HG03159 (cell line): ENCODE results near the gene C16orf46.
"Not testable (repeated sequence)": the region's sequence is repeated elsewhere in the genome, so short reads cannot be mapped to it uniquely, and the experiment has no call there.

Experiments used
- ATAC-seq: cut with Tn5 transposase; IDR thresholded peaks from one replicate; pipeline ENCODE4 v1.9.1; 2021; ENCODE audit warnings: mild to moderate bottlenecking, moderate library complexity; ENCODE audit not compliant: unreplicated experiment

Gene C16orf46

DNA sequence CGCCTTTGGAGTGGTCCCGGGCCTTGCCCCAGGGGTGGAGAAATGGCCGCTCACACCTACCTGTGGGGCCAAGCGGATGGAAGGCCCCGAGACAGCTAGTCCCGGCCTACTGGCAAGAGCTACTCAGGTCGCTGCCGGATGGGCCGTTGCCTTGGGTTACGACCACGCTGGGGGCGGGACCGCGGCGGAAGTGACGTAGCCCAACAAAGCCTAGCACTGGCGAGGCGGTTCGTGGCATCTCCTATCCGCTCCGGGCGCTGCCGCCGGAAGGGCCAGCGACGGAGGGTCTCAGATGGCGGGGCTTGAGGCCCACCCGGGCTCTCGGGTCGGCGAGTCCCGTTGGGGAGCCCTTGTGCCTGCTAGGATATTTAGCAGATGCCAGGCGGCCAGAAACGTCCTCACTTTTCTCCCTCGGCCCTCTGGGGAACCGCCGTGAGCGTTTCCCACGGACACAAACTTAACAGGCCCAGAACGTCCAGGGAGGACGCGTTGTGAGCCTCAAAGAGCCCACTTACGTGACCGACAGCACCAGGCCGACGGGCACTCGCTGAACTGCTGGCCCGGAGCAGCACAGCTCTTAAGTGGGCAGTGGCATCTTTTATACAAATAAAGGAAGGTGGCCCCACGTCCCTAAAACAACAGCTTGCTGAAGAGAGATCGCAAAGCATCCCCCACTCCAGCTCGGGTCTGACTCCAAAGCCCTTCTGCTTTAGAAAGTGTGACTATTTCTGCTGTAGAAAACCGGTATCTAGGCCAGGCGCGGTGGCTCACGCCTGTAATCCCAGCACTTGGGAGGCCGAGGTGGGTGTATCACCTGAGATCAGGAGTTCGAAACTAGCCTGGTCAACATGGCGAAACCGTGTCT lies at the start of gene C16orf46:
C16orf46 (minus strand) TSS at position 163 of the 865 bp plus-strand sequence. CDS start 13,283 bp downstream, outside the sequence.
- peak; percentile 95 for ATAC-seq

DNA sequence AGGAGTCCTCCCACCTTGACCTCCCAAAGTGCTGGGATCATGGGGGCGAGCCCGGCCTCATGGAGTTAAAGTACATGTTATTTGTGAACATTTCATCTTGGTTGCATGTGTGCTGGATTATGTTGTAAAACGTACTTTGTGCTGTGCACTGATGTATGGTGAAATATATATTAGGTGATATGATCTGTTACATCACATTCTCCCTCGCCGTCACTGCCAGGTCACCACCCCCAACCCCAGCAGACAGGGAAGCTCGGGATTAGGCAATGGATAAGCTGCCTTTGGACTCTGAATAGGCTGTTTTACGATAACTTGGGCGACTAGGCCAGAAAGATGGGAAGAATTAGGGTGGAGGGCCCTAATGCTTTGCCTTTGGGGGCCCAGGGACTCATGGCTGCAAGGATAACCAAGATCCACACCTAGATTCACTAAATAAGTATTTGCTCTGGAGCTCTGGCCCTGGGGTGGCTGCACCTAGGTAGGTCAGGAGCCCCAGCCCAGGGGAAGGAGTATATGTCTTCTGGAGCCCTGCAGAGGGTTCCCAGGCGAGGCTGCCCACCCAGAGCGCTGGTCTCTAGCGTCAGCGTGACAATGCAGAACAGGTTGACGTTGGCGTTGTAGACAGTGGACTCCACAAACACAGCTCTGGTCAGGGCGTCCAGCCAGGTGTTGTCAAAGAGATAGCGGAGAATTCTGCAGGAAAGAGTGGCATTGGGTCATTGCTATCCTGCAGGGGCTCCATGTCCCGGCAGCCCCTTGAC lies 46.2 kb upstream of the C16orf46 start:
- no peak for ATAC-seq

GRCh38 chr16:81121474-81121990 lies 44.5 kb upstream of the C16orf46 start:
- ATAC-seq, result no peak

DNA sequence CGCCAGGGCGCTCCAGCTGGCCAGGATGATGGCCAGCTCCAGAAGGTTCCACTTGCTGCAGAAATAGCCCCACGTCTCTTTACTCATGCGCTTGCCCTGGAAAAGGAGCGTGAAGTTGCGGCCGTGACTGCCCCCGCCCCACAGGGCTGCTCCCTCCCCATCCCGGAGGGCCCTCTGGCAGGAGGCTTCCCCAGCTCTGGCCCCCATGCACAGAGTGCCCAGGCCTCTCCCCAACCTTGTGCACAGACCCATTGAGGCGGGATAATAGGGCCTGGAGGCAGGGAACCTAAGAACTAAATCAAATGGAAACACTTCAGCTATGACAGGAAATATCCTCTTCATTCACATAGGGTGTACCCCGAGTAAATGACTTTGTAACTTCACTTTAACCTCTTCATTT lies 40.4 kb upstream of the C16orf46 start:
- ATAC-seq, result no peak

DNA sequence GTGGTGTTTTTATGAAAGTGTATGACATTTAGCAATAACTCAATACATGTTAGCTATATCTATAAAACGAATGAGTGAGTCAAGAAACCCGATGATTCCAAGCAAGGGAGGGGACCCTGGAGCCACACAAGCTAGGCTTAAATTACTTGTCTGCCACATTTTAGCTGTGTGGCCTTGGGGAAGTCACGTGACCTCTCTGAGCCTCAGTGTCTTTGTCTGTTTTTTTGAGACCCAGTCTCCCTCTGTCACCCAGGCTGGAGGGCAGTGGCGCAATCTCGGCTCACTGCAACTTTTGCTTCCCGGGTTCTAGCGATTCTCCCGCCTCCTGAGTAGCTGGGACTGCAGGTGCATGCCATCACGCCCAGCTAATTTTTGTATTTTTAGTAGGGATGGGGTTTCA lies 39.2 kb upstream of the C16orf46 start:
- ATAC-seq, result no peak

GRCh38 chr16:81112453-81112852 lies 35.4 kb upstream of the C16orf46 start:
- no peak for ATAC-seq

- not testable (repeated sequence) for ATAC-seq
Measured at GRCh38 chr16:81109274-81109673, 32.2 kb upstream of the C16orf46 start.

DNA sequence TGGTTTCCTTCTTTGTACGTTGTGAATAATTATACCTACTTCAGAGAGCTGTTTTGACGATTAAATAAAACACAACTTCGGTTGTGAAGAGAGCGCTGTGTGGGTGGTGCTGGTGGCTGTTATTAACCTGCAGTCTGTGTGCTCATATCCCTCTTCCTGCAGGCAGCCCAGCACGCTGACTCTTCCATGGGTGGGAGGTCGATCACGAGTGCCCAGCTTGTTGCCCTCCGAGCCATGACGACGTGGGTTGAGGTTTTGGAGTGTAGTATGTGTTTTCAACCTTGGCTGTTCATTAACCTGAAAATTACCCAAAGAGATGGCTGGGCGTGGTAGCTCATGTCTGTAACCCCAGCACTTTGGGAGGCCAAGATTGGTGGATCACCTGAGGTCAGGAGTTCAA lies 30.5 kb upstream of the C16orf46 start:
- ATAC-seq, result no peak

DNA sequence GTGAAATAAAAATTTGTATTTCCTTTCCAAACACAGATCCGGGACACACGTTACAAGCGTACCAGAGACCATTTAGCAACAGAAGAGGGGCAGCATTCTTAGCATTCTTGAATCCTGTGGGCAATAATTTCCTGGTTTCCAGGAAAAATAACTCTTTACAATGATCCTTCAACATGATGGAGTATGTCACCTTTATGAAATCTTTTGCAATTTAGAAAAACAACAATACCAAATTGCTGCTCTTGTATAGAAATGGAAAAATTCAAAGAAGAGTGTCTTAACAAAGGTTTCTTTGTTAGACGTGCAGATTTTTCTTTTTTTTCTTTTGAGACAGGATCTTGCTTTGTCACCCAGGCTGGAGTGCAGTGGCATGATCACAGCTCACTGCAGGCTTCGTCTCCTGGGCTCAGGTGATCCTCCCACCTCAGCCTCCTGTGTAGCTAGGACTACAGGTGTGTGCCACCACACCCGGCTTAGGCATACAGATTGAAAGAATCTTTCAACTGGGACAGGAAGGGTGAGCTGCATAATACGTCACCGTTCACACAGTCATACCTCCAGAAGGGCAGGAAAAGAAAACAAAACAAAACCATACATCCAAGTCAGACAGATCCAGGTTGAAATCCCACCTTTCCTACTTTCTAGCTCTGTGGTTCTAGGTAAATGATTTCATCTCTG lies 29.9 kb upstream of the C16orf46 start:
- ATAC-seq, result no peak

- no peak for ATAC-seq
Measured at GRCh38 chr16:81105946-81106345, 28.9 kb upstream of the C16orf46 start.

DNA sequence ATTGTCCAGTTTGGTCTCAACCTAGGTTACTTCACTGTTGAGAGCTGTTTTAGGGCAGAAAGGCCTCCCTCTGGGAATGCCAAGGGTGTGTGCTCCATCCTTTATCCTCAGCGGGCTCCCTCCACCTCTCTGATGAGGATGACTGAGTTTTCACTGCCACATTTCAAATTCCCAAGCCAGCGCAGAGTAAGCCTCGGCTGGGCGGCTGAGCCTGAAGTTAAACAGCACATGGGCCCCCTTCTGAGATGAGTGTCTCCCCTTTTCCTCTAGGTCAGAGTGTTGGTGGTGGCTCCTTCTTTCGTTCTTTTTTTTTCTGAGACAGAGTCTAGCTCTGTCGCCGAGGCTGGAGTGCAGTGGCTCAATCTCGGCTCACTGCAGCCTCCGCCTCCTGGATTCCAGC lies 24.7 kb upstream of the C16orf46 start:
- ATAC-seq, result no peak

GRCh38 chr16:81099958-81100357 lies 22.9 kb upstream of the C16orf46 start:
- no peak for ATAC-seq

- no peak for ATAC-seq
Measured at GRCh38 chr16:81097230-81097629, 20.2 kb upstream of the C16orf46 start.

DNA sequence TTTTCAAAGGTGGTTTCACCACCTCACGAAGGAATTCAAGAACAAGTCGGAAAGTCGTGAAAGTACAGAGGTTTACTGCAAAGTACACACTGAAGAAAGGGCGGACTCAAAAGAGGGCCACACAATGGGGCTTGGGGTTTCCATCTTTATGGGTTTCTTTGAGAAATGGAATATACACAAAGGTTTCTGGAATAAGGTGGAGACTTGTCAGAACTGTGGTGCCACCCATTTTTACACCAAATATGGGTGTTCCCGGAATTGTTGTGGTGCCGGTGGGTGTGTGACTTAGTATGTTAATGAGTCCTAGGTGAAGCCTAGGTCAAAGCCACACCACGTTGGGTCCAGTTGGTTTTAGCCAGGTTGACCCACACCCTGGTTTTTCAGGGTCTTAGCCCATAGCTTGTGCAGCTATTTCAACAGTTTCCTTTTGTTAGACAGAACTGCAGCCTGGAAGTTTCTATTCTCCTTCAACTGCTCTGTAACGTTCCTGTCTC lies 19.7 kb upstream of the C16orf46 start:
- ATAC-seq, result no peak

GRCh38 chr16:81095953-81096714 lies 19.1 kb upstream of the C16orf46 start, which contains the start of gene GCSH:
Gene GCSH, minus strand, starts transcription at chr16:81096395. Its CDS starts 117 bp downstream, at chr16:81096278.
- ATAC-seq, result peak; percentile 98

- ATAC-seq, result peak; percentile 6
Measured at GRCh38 chr16:81095653-81095952, 18.6 kb upstream of the C16orf46 start.

DNA sequence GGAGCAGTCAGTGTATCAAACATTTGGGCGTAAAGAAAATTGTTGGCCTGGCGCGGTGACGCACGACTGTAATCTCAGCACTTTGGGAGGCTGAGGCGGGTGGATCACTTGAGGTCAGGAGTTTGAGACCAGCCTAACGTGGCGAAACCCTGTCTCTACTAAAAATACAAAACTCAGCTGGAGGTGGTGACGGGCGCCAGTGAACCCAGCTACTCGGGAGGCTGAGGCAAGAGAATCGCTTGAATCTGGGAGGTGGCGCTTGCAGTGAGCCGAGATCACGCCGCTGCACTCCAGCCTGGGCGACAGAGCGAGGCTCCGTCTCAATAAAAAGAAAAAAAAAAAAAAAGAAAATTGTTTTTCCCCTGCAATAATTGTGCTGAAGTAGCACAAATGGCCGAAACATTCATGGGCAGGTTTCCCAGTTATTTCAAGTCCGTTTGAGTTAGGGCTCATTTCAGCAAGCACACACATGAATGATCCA lies 17.8 kb upstream of the C16orf46 start:
- no peak for ATAC-seq

DNA sequence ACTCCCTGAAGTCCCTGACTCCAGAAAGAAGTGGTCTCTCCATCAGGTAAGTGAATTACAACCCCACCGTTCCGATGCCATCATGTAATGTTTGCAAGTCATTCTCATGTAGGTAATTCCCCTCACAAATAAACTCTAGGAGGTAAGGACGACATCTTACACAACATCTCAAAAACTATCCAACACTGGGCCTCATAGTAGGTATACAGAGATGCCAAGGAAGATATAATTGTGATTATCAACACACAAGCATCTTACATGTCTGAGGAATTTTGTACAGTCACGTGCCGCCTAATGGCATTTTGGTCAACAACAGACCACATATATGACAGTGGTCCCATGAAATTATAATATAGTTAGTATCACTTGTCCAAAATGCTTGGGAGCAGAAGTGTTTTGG lies 11.8 kb upstream of the C16orf46 start:
- ATAC-seq, result no peak

GRCh38 chr16:81081014-81081413 lies 4.0 kb upstream of the C16orf46 start:
- no peak for ATAC-seq

DNA sequence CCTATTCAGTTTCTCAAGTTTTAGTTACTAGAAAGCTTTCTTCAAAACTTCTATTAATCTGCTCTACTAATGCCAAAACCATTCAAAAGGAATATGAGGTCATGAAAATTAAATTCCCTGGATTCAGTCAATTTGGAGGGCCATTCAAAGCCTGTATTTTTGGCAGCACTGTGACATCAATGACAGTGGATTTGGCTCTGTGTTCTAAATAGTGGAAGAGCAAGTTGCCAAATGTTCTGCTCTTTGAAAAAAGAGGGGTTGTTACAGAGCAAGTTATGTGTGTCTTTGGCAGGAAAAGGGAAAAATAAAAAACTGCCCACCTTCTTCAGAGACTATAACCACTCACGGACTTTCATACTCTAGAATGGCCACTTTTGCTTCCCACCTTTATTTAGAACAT lies 3.2 kb upstream of the C16orf46 start:
- ATAC-seq, result no peak
